Measurements from ENCODE around the gene VCL. TPM values are rescaled to one million over a fixed set of nuclear protein-coding genes. Genes with fewer than 3 reads are reported as not detected.

The VCL gene
- total RNA-seq, 1 experiment from 2014 or later: 106 TPM

DNA sequence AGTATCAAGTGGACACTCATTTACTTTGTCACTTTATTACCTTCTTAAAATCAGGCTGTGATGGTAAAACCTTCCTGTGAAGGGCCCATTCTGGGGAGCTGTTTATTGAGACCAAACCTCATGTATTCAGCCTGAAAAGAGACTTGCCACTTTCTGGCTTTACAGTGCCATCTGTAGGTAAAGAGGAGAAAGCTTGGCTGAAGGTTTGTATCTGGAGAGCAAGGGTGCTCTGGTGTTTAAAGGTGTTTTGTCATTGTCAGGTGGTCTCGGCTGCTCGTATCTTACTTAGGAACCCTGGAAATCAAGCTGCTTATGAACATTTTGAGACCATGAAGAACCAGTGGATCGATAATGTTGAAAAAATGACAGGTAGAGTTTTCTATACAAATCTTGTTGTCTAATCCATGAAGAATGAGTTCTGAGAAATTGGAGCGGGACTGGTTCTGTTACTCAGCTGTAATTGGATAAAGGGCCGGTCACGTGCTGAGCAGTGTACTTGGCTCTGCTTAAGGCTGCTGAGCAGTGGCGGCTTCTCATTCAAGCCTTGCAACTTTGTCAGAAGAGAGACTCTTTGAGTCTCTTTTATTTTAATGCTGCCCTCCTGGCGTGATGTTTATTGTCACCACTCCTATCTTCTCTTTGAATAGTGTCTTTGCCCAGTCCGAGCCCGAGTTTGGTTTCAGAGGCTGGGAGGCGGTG is 105.8 kb downstream of the VCL start:
- DNase-seq (ENCODE audit: low read depth, low spot score): peak; percentile 16
- H3K36me3 ChIP-seq (ENCODE audit: control insufficient read depth in 1 of 2, insufficient read depth in 2 of 2, low read length in 2 of 2): peaks cover 43 to 68% of the 10 kb centered on the region in 2 experiments
- H3K9ac ChIP-seq (ENCODE audit: low read length): no peak overlapping the region
- no peak overlapping the region for H2AFZ ChIP-seq (ENCODE audit: low read depth, low read length, poor library complexity, severe bottlenecking)
- CTCF ChIA-PET: interaction anchor here (0.7 to 1.1 kb wide), 5 partner anchors 17 to 217 kb away, joined by 3 read pairs; no protein-coding TSS in a partner anchor
- POLR2A ChIA-PET: interaction anchor here (1.7 kb wide), 1 partner anchor 215 kb away, joined by 5 read pairs; no protein-coding TSS in a partner anchor
- H3K4me3 ChIP-seq (replicated peaks in 1 of 2; ENCODE audit: low read depth in 1 of 2, low read length in 2 of 2): no peak overlapping the region
- intact Hi-C loops (cut with micrococcal nuclease): loop anchor here (2.0 kb wide), 1 partner anchor 217 kb away; no protein-coding TSS in a partner anchor
- no peaks in the 10 kb centered on the region for H3K9me2 ChIP-seq (ENCODE audit: insufficient read depth)
- no peaks in the 10 kb centered on the region for H3K4me1 ChIP-seq (ENCODE audit: control insufficient read depth in 1 of 2, insufficient read depth in 2 of 2, low read length in 2 of 2)
- H3K4me2 ChIP-seq (ENCODE audit: low read length): no peak overlapping the region
- peaks cover 6% of the 10 kb centered on the region; the same call in 1 of the 2 replicates for H4K20me1 ChIP-seq (ENCODE audit: insufficient read depth)
- TF ChIP-seq POLR2AphosphoS5 (IDR thresholded peaks at IDR 0.05; ENCODE audit: low read depth, low read length): no peak
- peak; percentile 65 for TF ChIP-seq RAD21 (IDR thresholded peaks at IDR 0.05; ENCODE audit: low read depth)
- TF ChIP-seq, protein P1, sequence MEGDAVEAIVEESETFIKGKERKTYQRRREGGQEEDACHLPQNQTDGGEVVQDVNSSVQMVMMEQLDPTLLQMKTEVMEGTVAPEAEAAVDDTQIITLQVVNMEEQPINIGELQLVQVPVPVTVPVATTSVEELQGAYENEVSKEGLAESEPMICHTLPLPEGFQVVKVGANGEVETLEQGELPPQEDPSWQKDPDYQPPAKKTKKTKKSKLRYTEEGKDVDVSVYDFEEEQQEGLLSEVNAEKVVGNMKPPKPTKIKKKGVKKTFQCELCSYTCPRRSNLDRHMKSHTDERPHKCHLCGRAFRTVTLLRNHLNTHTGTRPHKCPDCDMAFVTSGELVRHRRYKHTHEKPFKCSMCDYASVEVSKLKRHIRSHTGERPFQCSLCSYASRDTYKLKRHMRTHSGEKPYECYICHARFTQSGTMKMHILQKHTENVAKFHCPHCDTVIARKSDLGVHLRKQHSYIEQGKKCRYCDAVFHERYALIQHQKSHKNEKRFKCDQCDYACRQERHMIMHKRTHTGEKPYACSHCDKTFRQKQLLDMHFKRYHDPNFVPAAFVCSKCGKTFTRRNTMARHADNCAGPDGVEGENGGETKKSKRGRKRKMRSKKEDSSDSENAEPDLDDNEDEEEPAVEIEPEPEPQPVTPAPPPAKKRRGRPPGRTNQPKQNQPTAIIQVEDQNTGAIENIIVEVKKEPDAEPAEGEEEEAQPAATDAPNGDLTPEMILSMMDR (IDR thresholded peaks at IDR 0.05 in 2 of 3, conservative IDR thresholded peaks at IDR 0.05 in 1 of 3; ENCODE audit: borderline replicate concordance in 1 of 3, insufficient read depth in 1 of 3, low read depth in 2 of 3, low read length in 2 of 3): peak; percentile 35 to 60 (median 50); a peak in 5 of 6 replicates
- H3K27ac ChIP-seq (ENCODE audit: low read depth, low read length): no peak overlapping the region
- BruUV-seq (replicated peaks): no TSS peak
- RAD21 ChIA-PET (ENCODE audit: low non-redundant PET in 1 of 2, low total read pairs in 2 of 2, uncharacterized antibody in 2 of 2, unreplicated experiment in 2 of 2): interaction anchor here (1.0 to 1.5 kb wide), 2 partner anchors 217 kb away, joined by 3 read pairs; no protein-coding TSS in a partner anchor
- peaks cover 3% of the 10 kb centered on the region; the same call in 1 of the 2 replicates for H3K79me2 ChIP-seq (ENCODE audit: insufficient read depth, low read length)
- H3K27me3 ChIP-seq (ENCODE audit: insufficient read depth, low read length): no peaks in the 10 kb centered on the region
- H3K9me3 ChIP-seq (ENCODE audit: control insufficient read depth in 1 of 2, insufficient read depth in 1 of 2, low read depth in 1 of 2, low read length in 2 of 2): no peaks in the 10 kb centered on the region
- peak; percentile 78 for ATAC-seq

DNA sequence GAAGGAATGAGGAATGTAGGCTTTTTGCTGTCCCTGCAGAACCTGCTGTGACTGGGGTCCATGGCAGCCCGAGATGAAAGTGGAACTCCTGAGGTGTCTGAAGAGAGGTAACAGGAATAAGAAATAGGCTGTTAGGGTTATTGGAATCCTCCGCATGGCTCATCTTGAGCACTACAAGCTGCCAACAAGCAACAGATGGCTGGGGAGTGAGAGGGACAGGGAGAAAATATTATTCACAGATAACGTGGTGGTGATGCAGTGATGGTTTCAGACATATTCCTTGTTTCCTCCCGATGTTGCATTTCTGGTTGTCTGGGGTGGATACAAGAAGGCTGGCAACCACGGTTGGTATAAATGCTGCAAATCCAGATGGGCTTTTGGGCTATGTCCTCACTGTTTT is 106.6 kb downstream of the VCL start:
- H3K79me2 ChIP-seq (ENCODE audit: insufficient read depth, low read length): peaks cover 8% of the 10 kb centered on the region; the same call in 1 of the 2 replicates
- no peaks in the 10 kb centered on the region for H3K27me3 ChIP-seq (ENCODE audit: insufficient read depth, low read length)
- H3K9ac ChIP-seq (ENCODE audit: low read length): no peak overlapping the region
- CTCF ChIA-PET: no interaction called here
- intact Hi-C loops (cut with micrococcal nuclease): no loop called here
- no peak overlapping the region for H3K27ac ChIP-seq (ENCODE audit: low read depth, low read length)
- H3K4me2 ChIP-seq (ENCODE audit: low read length): no peak overlapping the region
- H3K36me3 ChIP-seq (ENCODE audit: control insufficient read depth in 1 of 2, insufficient read depth in 2 of 2, low read length in 2 of 2): peaks cover 44 to 68% of the 10 kb centered on the region in 2 experiments
- DNase-seq (ENCODE audit: low read depth, low spot score) (no peak), ATAC-seq (no peak)
- no peak overlapping the region for H3K4me3 ChIP-seq (replicated peaks in 1 of 2; ENCODE audit: low read depth in 1 of 2, low read length in 2 of 2)
- no peaks in the 10 kb centered on the region for H3K9me3 ChIP-seq (ENCODE audit: control insufficient read depth in 1 of 2, insufficient read depth in 1 of 2, low read depth in 1 of 2, low read length in 2 of 2)
- RAD21 ChIA-PET (ENCODE audit: low non-redundant PET in 1 of 2, low total read pairs in 2 of 2, uncharacterized antibody in 2 of 2, unreplicated experiment in 2 of 2): no interaction called here
- BruUV-seq (replicated peaks): no TSS peak
- H3K4me1 ChIP-seq (ENCODE audit: control insufficient read depth in 1 of 2, insufficient read depth in 2 of 2, low read length in 2 of 2): no peaks in the 10 kb centered on the region
- H3K9me2 ChIP-seq (ENCODE audit: insufficient read depth): no peaks in the 10 kb centered on the region
- POLR2A ChIA-PET: no interaction called here
- no peak overlapping the region for H2AFZ ChIP-seq (ENCODE audit: low read depth, low read length, poor library complexity, severe bottlenecking)
- H4K20me1 ChIP-seq (ENCODE audit: insufficient read depth): peaks cover 6% of the 10 kb centered on the region; the same call in 1 of the 2 replicates
- TF ChIP-seq SP1 (IDR thresholded peaks at IDR 0.05; ENCODE audit: low read depth) (no peak), FOSL1 (IDR thresholded peaks at IDR 0.05; ENCODE audit: low read depth) (no peak), SRF (IDR thresholded peaks at IDR 0.05; ENCODE audit: low read depth) (no peak), TCF7L2 (IDR thresholded peaks at IDR 0.05; ENCODE audit: borderline replicate concordance, extremely low read depth, insufficient read depth, insufficient read length) (no peak), ZNF274 (IDR thresholded peaks at IDR 0.05; ENCODE audit: low read depth, low read length) (no peak), EZH2phosphoT487 (IDR thresholded peaks at IDR 0.05; ENCODE audit: borderline replicate concordance) (no peak), YY1 (IDR thresholded peaks at IDR 0.05; ENCODE audit: extremely low read depth, insufficient replicate concordance, low read depth, low read length) (no peak), SIN3A (IDR thresholded peaks at IDR 0.05; ENCODE audit: low read depth) (no peak)
- TF ChIP-seq, protein P2, sequence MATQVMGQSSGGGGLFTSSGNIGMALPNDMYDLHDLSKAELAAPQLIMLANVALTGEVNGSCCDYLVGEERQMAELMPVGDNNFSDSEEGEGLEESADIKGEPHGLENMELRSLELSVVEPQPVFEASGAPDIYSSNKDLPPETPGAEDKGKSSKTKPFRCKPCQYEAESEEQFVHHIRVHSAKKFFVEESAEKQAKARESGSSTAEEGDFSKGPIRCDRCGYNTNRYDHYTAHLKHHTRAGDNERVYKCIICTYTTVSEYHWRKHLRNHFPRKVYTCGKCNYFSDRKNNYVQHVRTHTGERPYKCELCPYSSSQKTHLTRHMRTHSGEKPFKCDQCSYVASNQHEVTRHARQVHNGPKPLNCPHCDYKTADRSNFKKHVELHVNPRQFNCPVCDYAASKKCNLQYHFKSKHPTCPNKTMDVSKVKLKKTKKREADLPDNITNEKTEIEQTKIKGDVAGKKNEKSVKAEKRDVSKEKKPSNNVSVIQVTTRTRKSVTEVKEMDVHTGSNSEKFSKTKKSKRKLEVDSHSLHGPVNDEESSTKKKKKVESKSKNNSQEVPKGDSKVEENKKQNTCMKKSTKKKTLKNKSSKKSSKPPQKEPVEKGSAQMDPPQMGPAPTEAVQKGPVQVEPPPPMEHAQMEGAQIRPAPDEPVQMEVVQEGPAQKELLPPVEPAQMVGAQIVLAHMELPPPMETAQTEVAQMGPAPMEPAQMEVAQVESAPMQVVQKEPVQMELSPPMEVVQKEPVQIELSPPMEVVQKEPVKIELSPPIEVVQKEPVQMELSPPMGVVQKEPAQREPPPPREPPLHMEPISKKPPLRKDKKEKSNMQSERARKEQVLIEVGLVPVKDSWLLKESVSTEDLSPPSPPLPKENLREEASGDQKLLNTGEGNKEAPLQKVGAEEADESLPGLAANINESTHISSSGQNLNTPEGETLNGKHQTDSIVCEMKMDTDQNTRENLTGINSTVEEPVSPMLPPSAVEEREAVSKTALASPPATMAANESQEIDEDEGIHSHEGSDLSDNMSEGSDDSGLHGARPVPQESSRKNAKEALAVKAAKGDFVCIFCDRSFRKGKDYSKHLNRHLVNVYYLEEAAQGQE (IDR thresholded peaks at IDR 0.05; ENCODE audit: low read depth): no peak

Data from HCT116 (cell line).